Measurements from ENCODE around the gene GK.
"Not testable (repeated sequence)": the region's sequence is repeated elsewhere in the genome, so short reads cannot be mapped to it uniquely, and the experiment has no call there.

GK gene

DNA sequence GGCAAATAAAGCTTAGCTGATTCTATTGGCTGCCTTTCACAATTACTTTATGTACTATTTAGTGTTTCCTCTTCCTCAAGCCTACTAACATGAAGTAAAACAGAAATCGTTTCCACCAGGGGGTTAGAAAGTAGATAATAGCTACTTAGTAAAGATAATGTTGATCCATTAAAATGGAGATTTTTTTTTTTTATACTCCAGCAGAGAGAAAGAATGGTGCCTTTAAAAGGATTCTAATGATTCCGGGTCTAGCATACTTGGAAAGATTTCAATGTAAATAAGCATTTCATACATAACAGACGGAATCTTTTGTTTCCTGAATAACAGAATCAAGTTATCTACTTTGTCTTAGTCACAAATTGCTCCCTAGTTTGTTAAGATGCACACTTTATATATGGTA lies 37.1 kb downstream of the GK start:
- DNase-seq (ENCODE audit: extremely low spot score, insufficient read length, low read depth): no peak

DNA sequence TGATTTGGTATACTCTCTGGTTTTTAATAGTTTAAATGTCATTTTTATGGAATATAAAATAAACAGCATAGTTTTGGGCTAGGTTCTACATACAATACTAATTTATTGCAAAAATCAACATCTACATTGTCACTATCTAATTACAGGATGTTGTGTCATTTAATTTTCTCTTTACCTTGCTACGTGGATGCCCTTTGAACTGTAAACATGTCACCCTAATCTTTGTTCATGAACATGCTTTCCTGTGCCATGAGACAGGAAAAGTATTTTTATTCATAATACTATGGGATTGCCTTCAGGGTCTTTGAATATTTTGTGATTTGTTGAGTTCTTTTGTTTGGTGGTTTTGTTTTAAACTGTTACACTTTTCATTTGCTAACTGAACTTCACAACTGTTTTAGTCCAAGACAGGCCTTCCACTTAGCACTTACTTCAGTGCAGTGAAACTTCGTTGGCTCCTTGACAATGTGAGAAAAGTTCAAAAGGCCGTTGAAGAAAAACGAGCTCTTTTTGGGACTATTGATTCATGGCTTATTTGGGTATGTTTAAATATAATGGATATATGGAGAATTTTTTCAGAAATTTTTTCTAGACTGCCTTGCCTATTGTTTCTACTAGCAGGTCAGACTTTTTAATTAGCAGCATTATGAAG lies 40.9 kb downstream of the GK start:
- FAIRE-seq (no peak), DNase-seq (ENCODE audit: extremely low spot score, insufficient read length, low read depth) (no peak)

More for the DNA sequence above, 37.1 kb downstream of the GK start:
- FAIRE-seq: no peak

DNA sequence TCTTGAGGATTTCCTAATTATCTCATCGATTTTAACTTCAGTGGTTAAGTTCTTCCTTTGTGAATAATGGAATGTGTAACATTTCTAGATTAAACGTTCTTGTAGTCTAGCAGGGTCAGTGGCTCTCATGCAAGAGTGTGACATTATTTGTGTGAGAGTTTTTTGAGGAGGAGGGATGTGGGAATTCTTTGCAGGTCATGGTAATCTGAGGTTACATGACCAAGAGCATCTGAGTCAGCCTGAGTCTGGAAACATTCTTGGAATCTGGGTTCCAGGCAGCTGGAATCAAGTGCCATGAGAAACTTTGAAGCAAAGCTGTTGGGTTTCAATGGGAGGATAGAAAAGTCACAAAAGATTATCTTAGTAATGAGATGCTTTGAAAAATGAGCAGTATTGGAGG lies 49.5 kb downstream of the GK start:
- DNase-seq (ENCODE audit: extremely low spot score, insufficient read length, low read depth): no peak
- FAIRE-seq: no peak

DNA sequence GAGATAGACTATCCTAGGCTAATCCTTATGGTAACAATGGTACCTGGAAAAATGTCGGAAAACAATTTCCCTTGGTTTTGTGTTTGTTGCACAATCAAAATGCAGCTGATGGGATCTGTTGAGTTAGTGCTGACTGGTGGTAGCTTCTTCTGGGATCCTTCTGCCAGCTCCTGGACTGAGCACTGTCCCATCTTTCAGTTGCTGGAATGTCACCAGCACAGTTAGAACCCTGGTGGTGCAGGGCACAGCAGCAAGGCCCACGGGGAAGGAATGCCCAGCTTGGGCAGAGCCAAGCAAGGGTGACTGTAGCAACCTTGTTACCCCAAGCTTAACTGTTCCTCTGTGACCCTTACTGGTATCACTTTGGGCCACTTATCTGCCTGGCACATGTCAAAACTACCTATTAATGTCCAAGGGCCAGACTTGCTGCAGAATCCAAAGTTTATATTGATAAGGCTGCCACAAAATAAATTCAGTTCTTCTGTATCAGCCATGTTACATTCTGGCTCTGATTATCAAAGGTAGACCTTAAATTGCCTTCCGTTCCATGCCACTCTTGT lies 53.1 kb downstream of the GK start:
- DNase-seq (ENCODE audit: extremely low spot score, insufficient read length, low read depth) (no peak), FAIRE-seq (no peak)

DNA sequence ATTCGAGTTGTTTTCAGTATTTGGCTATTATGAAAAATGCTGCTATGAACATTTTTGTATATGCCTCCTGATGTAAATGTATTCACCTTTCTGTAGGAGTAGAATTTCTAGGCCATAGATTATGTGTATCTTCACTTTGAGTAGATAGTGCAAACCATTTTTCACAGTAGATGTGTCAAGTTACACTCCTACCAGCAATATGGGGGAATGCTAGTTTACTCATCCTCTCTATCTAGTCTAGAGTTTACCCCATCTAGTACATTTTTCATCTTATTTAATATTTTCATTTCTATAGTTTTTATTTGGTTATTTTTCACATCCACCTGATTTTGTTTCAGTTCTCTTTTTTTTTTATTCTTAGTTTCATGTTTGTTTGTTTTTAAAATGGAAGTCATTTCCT lies 59.0 kb downstream of the GK start:
- DNase-seq (ENCODE audit: extremely low spot score, insufficient read length, low read depth) (no peak), FAIRE-seq (no peak)

DNA sequence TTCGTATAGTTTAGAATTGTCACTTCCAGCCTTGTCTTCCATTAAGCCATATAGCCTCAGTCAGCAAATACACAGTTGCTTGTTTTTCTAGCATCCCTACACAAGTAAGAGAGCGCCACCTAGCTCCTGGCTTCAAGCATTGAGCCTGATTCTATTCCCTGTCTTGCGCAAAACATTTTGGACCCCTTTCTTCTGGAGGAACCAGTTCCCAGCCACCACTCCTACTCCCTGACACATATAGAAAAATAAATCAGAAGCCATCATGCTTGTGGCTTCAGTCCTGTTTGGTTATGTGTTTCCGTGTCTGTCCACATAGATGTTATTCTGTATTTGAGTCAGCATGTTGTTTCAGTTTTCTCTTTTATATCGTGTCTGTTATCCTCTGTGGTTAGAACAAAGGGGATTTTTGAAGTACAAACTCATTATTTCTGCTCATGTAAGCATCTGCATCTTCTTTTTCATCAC lies 59.9 kb downstream of the GK start:
- DNase-seq (ENCODE audit: extremely low spot score, insufficient read length, low read depth) (peak; percentile 30), FAIRE-seq (peak; percentile 96)

DNA sequence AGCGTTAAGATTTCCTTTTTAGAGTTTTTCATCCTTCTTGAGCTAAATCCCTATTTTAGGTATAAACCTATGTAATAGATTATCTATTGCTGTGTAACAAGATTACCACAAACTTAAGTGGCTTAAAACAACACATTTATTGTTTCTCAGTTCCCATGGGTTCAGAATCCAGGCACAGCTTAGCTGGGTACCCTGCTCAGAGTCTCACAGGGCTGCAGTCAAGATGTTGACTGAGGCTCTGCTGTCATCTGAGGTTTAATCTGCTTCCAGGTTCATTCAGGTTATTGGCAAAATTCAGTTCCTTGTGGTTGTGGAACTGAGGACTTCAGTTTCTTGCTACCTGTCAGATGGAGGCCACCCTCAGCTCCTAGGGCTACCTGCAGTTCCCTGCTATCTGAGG lies 60.9 kb downstream of the GK start:
- FAIRE-seq (peak; percentile 78), DNase-seq (ENCODE audit: extremely low spot score, insufficient read length, low read depth) (no peak)

DNA sequence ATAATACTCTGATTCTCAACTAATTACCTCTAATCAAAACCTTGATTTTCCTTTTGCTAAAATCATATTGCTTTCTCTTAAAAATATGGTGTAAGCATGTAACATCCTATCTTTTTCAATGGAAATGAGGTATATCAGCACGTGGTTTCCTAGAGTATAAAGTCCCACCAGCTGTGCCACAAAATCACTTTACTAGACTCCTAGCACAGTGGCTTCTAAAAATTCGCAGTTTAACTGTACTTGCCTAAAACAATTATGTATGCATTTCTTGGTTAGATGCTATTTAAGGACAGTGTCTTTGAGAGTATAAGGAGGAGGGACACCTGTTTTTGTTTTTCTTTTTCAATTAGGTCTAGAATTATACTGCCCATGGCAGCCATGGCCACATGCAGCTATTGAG lies 62.8 kb downstream of the GK start:
- DNase-seq (ENCODE audit: extremely low spot score, insufficient read length, low read depth) (no peak), FAIRE-seq (no peak)

DNA sequence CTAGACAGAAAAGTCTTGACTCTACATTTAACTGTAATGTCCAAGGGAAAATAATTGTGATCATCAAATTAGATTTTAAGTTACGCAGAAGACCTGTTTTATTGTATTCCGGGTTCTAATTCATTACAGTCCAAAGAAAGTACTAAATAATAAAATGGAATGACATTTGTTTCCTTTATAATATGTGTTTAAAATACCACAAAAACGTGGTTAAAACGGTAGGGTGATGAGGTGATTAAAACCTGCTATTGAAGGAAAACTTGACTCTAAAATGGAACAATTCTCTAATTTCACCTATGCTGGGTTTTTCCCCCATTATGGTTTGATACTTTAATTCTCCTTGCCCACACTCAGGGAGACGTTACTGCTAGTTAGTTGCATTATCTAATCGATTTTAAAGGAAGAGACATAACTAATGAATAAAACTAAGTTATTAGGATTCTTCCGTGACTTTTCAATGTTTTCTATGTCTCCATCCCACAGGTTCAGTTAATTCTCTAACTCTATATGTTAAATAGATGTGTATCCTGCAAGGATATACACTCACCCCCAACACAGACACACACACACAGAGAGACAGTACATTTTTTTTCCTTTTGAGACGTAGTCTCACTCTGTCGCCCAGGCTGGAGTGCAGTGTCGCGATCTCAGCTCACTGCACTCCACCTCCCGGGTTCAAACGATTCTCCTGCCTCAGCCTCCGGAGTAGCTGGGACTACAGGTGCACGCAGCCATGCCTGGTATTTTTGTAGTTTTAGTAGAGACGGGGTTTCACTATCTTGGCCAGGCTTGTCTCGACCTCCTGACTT lies 80.8 kb downstream of the GK start:
- no peak for DNase-seq (ENCODE audit: extremely low spot score, insufficient read length, low read depth)
- FAIRE-seq: no peak

DNA sequence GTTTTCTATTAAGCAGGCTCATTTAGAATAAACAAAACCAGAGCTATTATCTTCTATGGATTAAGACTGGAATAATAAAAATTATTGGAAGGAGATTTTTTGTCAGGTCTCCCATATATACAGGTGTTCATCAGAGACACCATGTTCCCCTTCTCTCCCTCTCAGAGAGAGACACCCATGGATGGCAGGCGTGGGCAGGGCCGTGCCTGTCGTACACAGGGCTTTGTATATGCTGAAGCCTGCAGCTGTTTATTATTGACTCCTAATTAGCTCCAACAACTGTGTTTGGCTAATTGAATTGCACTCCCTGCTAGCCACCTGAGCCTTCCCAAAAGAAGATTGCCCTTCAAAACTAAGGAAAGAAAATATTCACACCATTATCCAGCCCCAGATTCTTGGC lies 81.6 kb downstream of the GK start:
- DNase-seq (ENCODE audit: extremely low spot score, insufficient read length, low read depth) (no peak), FAIRE-seq (no peak)

DNA sequence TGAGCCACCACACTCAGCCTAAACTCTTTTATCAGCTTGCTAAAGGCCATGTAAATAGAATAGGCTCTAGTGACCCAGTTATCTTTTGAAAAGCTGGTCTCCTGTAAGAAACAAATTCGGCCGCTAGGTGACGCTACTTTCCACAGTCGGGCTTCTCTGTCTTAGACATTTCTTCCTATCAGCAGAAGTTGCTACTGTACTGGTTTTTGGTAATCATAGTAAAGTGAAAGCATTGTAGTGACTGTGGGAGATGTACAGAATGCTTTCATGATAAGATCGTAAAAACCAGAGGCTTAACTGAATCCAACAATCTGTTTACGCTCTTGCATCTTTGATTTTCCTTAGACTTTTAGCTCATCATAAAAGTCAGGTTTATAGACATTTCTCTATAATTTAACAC lies 82.6 kb downstream of the GK start:
- FAIRE-seq (peak; percentile 81), DNase-seq (ENCODE audit: extremely low spot score, insufficient read length, low read depth) (peak; percentile 4)

DNA sequence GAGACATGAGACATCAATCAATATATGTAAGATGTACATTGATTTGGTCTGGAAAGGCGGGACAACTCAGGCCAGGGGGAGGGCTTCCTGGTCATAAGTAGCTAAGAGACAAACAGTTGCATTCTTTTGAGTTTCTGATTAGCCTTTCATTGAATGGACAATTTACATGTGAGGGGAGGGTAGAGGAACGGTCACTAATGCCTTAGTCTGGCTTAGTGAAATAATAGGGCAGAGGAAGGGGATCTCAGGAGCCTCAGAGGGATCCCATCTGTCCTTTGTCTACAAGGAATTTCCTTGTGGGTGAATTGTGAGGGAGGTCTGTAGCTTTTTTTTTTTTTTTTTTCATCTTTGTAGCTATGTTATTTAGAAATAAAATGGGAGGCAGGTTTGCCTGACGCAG lies 88.3 kb downstream of the GK start:
- FAIRE-seq (no peak), DNase-seq (ENCODE audit: extremely low spot score, insufficient read length, low read depth) (no peak)

DNA sequence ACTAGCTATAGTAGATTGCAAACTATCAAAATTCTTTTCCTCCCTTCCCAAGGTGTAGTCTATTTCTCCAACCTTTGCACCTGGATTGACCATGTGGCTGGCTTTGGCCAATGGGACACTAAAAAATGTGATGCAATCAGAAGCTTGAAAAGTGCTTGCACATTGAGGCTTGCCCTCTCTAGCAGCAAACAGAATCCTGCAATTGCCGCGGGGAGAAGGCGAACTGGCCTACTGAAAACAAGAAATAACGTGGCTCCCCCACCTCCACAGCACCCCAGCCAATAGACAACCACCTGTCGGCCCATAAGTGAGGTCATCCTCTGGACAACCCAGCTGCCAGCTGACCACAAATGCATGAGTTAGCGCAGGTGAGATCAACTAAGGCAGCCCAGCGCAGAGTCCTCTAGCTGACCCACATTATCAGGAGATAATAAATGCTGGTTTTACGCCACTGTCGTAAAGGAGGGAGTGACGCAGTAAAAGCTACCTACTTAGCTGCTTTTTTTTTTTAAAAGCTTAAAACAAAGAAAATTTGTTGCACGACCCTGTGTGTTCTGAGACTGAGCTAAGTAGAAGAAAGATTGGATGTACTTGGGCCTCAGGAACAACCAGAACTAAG lies 95.2 kb downstream of the GK start:
- no peak for FAIRE-seq

DNA sequence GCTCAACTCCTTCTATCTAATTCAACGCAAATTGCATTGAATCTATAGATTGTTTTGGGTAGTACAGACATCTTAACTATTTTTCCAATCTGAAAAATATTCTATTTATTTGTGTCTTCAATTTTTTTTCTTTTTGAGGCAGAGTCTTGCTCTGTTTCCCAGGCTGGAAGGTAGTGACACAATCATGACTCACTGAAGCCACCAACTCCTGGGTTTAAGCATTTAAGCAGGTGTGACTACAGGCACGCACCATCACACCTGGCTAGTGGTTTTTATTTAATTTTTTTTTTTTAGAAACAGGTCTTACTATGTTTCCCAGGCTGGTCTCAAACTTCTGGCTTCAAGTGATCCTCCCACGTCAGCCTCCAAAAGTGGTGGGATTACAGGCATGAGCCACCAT lies 98.3 kb downstream of the GK start:
- DNase-seq (ENCODE audit: extremely low spot score, insufficient read length, low read depth): no peak
- FAIRE-seq: no peak

More for the DNA sequence above, 95.2 kb downstream of the GK start:
- no peak for DNase-seq (ENCODE audit: extremely low spot score, insufficient read length, low read depth)

DNA sequence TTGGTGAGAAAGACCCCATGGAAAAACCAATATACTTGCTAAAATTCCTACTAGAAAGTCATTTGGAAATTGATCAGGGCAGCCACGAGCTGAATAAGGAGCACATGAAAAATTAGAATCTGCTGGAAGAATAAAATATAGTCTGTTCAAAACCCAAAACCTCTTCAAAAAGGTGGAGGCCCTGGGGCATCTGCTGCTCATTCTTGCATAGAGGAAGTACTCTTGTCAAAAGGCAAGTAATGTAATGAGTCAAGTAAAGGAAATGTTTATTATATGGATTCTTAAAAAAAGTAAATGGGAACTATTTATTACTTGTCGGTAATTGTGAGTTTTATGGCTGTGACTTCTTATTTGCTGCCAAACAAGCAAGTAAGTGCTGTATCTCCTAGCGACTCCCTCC lies 109.5 kb downstream of the GK start:
- FAIRE-seq: no peak
- no peak for DNase-seq (ENCODE audit: extremely low spot score, insufficient read length, low read depth)

DNA sequence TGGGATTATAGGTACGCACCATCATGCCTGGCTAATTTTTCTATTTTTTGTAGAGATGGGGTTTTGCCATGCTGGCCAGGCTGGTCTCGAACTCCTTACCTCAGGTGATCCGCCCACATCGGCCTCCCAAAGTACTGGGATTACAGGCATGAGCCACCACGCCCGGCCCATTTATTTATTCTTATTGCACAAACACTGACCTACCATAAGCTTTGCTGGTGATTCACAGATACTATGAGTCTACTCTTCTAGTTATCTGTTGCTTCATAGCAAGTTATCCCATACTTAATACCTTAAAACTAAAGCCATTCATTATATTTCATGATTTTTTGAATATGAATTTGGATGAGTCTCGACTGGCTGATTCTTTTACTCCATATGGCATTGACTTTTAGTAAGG lies 120.5 kb downstream of the GK start:
- DNase-seq (ENCODE audit: extremely low spot score, insufficient read length, low read depth); FAIRE-seq: not testable (repeated sequence)

DNA sequence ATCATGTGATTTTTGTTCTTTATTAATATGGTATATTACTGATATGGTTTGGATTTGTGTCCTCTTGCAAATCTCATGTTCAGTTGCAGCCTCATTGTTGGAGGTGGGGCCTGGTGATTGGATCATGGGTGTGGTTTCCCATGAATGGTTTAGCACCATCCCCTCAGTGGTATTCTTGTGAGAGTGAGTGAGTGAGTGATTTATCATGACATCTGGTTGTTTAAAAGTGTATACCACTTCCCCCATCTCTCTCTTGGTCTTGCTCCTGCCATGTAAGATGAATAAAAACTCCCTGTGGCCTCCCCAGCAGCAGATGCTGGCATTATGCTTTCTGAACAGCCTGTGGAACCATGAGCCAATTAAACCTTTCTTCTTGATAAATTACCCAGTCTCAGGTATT lies 124.4 kb downstream of the GK start:
- DNase-seq (ENCODE audit: extremely low spot score, insufficient read length, low read depth) (no peak), FAIRE-seq (no peak)

DNA sequence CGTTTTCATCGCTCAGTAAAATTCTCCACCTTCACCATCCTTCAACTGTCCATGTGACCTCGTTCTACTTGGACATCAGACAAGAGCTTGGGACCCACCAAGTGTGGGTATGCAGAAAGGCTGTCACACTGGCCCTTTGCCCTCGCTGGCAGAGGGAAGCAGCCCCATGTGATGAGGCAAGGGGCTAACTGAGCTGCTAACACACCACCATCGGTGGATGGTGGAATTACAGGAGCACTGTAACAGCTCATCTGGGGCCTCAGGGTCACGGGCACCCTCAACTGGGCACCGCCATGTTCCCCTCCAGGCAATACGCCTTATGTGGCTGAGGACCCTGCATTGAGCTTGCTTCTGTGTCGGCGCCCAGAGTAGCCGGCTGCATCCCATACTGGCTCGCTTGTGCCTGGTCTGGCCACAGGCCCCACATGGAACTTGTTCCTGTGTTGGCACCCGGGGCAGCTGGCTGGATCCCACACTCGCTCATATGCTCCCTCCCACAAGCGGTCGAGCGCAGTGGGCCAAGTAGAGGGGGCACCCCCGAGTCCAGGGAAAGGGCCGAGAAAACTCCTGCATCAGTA lies 126.3 kb downstream of the GK start:
- DNase-seq (ENCODE audit: extremely low spot score, insufficient read length, low read depth) (no peak), FAIRE-seq (no peak)

Measured in GM18507 (cell line).